DMS 273 (cell line): ENCODE measurements around the gene HSFX4.
"Not testable (repeated sequence)": the region's sequence is repeated elsewhere in the genome, so short reads cannot be mapped to it uniquely, and the experiment has no call there.

Experiments
- DNase-seq: peaks from one replicate; lab custom pipeline; 2025; ENCODE audit not compliant: unreplicated experiment; lab: John Stamatoyannopoulos, UW

HSFX4 gene

DNA sequence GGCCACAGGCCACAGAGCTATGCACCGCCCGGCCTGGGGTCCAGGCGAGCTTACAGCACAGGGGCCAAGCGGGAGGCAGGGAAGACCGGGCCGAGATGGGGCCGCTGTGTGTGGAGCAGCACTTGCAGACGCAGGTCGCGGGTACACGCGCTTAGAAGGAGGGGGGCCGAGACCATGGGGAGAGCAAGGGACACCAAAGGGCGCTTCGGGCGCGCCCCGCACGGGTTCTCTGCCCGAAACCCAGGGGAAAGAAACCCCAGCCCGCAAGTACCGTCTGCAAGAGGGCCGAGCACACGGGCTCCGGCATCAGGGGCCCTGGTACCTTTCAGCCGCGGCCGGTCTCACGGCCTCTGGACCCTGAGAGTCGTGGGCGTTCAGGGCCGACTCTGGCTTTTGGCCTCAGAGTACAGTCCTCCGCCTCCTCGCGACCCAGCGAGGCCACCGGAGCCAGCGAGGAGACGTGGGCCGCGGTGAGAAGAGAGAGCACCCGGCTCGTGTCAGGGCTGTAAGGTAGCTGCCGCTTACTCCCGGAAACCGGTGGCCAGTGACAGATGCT lies 8.6 kb downstream of the HSFX4 start:
- DNase-seq, result peak; percentile 52

GRCh38 chrX:149938427-149938880 lies 9.1 kb downstream of the HSFX4 start, which contains the start of gene EOLA2:
TSS of gene EOLA2 (minus strand) at chrX:149938491. CDS start at chrX:149933874, 4,617 bp downstream.
- peak; percentile 98 for DNase-seq

DNA sequence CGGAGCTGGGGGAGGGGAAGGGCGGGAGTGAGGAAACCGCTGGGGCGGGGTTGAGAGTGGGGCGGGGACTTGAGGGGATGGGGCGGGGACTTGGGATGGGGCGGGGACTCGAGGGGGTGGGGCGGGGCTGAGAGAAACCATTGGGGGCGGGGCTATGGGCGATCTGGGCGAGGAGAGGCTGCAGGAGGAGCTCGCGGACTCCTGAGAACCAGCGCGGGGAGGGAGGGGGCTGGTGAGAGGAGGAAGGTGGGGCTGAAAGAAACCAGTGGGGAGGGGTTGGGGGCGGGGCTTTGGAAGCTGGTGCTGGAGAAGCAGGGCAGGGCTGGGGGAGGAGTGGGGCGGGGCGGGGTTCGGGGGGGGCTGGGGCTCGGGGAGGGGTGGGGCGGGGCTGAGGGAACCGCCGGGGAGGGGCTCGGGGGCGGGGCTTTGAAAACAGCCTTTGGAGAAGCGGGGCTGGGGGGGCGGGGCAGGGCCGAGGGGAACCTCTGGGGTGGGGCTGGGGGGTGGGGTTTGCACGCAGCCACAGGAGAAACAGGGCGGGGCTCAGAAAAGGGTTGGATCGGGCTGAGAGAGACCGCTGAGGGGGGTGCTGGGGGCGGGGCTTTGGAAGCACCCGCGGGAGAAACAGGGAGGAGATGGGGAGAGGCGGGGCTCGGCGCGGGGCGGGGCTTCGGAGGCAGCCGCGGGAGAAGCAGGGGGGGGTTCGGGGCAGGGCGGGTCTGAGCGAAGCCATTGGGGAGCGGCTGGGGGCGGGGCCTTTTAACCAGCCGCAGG lies 9.7 kb downstream of the HSFX4 start:
- DNase-seq, result peak; percentile 94

DNA sequence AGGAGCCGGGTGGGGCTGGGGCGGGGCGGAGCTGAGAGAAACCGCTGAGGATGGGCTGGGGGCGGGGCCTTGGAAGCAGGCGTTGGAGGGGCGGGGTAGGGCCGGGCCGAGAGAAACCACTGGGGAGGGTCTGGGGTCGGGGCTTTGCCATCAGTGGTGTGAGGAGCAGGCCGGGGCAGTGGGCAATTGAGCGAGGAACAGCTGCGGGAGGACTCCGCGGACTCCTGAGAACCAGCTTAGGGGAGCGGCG lies 10.2 kb downstream of the HSFX4 start:
- DNase-seq, result no peak

DNA sequence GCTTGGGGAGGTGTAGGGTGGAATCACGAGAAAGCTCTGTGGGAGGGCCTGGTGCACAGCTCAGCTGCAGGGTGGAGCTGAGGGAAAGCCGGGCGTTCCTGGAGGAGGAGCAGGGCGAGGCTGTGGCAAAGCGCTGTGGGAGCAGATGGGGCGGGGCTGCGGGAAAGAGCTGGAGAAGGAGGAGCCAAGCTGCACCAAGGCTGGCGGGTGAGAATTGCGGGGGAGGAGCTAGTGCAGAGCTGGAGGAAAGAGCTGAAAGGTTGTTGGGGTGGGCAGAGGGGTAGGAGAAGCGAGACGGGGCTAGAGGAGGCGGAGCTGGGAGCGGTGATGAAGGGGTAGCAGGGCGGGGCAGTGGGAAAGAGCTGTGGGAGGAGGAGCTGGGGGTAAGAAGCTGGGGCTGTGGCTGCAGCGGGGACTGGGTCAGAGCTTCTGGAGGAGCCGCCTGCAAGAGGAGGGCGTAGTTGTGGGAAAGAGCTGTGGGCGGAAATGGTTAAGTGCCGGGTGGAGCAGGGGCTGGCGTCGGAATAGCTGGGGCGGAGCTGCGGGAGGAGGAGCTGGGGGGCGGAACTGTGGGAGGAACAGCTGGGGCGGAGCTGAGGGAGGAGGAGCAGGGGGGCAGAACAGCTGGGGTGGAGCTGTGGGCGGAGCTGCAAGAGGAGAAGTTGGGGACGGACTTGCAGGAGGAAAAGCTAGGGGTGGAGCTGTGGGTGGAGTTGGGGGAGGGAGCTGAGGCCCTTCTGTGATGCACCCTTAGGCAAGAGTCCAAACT lies 10.7 kb downstream of the HSFX4 start:
- DNase-seq, result peak; percentile 97

DNA sequence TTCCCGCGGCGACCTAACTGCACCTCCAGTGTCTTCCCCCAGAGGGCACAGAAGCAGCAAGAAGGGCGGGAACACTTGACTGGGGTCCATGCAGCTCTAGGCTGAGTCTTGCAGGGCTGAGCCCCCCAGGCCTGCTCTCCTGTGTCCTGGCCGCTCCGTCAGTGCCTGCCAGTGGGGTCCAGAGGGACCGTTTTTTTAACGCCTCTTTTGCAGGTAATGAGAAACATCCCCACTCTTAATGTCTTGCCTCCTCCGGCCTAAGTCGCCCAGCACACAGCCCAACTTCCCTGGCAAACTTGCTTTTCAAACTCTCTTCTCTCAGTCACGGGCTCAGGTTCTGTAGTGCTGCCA lies 11.3 kb downstream of the HSFX4 start:
- not testable (repeated sequence) for DNase-seq

DNA sequence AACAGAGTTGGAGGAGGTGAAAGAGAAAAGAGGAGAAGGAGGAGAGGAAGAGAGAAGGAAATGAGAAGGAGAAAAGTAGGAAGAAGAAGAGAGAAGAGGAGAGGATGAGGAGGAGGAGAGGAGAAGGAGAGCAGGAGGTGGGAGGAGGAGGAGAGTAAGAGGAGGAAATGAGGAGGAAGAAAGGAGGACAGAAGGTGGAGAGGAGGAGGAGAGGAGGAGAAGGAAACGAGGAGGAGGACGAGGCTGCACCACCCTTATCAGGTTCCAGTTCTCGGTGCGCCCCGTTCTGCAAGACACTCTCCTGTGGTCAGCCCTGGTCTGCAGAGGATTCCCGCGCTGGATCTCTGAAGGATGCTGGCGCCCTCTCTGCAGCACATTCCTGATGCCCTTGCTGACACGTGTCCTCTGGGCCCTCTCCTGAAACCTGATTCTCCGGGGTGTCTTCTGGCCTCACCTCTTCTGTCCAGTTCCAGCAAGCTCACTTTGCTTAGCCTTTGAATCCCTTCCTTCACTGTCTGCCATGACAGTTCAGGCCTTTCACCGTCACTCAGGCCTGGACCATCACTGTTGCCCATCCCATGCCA lies 15.8 kb downstream of the HSFX4 start:
- not testable (repeated sequence) for DNase-seq

DNA sequence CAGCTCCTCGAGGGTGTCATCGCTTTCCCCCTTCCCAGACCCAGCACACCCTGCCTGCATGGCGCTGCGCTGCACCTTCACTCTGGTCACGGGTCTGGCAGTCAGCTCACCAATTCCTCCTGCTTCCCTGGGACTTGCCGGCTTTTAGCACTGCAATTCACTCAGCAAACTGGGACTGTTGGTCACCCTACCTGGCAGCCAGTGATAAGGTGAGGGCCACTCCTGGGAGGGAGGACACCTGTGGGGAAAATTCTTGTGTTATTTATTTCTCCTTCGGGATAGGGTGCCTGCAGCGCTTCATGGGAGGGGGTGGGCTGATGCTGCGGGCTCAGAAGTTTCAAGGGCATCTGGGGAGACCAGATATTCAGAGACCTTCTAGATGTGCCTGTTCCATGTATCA lies 16.4 kb downstream of the HSFX4 start:
- DNase-seq, result not testable (repeated sequence)

- not testable (repeated sequence) for DNase-seq
Observed at GRCh38 chrX:149946932-149947331, 17.6 kb downstream of the HSFX4 start.

- DNase-seq, result no peak
Observed at GRCh38 chrX:149948016-149948415, 18.6 kb downstream of the HSFX4 start.

DNA sequence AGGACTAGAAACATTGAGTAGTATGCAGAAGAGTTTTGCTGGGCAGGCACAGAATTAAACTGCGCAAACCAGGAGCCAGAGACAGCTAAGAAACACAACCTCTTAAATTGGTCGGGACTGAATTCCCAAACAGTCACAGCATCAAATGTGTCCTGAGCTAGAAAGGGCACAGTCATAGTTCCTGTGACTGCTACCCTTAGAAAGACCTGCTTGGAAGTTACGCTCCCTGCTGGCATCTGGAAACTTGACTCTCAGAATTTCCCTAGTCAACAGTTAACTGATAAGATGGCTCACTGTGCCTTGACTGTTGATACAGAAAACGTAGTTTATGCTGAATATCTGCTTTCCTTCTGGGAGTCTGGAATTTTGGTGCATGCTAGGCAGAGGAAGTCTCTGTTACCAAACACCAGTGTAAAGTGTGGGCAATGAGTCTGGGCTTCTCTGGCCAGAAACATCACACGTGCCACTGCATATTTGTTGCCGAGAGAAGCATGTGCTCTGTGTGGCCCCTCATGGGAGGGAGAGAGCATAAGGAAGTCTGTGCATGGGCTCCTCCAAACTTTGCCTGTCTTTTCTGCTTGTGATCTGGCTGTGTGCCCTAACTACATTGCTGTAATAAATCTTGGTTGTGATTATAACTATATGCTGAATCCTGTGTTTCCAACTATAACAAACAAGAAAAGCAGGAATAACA lies 20.5 kb downstream of the HSFX4 start:
- no peak for DNase-seq

DNA sequence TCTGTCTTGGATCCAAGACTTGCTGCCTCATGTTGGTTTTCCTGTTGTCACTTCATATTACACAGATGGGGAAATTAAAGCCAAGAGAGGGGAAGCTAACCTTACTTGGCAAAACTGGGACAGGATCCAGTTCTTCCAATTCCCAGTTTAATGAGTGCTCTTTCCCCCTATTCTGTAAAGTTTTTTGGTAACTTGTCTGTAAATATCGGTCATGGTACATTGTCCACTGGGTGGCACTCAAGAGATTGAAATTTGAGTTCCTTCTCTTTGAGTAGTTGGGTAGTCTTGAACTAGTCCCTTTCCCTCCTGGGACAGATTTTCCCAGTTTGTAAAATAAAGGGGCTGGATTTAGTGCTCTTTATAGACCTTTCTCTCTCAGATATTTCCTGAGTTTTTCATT lies 21.3 kb downstream of the HSFX4 start:
- peak; percentile 67 for DNase-seq

DNA sequence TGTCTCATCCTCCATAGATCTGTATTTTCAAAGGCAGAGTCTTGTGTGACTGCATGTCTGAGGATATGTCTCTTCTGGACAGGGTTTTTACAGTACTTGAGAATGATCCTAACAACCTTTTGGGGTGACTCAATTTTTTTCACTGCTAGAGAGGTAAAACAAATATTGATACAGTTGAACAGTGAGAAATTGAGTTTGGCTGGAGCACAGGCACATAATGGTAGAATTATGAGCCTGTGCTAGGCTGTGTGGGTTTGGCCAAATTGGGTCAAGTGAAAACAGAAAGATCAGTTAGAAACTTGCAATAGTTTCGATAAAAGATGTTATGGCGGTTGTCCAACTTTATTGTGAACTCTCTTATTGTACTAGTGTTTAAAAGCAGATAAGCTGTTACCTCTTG lies 32.2 kb downstream of the HSFX4 start:
- DNase-seq, result no peak

GRCh38 chrX:149962010-149962409 lies 32.6 kb downstream of the HSFX4 start:
- DNase-seq, result no peak

GRCh38 chrX:149962859-149963757 lies 33.7 kb downstream of the HSFX4 start:
- DNase-seq, result peak; percentile 85

DNA sequence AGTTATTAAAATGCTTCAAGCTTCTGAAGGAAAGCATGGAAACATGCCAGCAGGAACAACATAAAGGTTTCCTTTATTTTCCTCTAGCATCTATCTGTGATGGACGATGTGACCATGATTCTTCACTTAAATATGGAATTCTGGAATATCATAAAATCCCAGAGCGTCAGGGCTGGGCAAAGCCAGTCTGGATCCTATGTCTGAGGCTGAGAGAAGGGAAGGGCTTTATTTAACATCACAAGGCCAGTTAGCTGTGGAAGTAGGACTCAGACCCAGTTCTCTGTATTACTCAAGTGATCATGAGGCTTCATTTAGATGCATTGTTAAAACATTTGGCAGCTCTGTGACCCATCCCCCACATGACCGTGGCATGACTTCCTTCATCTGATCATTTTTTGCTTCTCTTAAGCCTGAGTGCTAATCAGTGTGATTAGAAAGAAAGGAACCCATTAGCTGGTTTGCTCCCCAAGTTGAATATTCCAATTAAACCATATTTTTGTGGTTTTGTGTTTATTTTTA lies 49.8 kb downstream of the HSFX4 start:
- no peak for DNase-seq
